Vagina (tissue), 2 donors: Measurements from ENCODE around the gene MAGOH. TPM values are rescaled to one million over a fixed set of nuclear protein-coding genes. Genes with fewer than 3 reads are reported as not detected.

Source experiments
- DNase-seq, 2 donors: peaks; one replicate each; pipeline ENCODE4 v3.0.0-alpha.2; 2017; ENCODE audit errors: extremely low spot score in 2 of 2
- H3K27ac ChIP-seq: fragments of 200-600 bp; sonication (generic); one replicate; pipeline ENCODE4 v1.5.1; 2019
- H3K27me3 ChIP-seq: fragments of 200-600 bp; sonication (generic); one replicate; pipeline ENCODE4 v1.5.1; 2019
- H3K36me3 ChIP-seq, 2 donors: fragments of 200-600 bp; sonication (generic); one replicate each; pipeline ENCODE4 v1.5.1; 2017 to 2019
- H3K4me1 ChIP-seq: fragments of 200-600 bp; sonication (generic); one replicate; pipeline ENCODE4 v1.5.1; 2019
- H3K4me3 ChIP-seq, 2 donors: fragments of 200-600 bp; sonication (generic); 1 replicate in 1 of 2; 2 replicates in 1 of 2; pipeline ENCODE4 v1.5.1; 2016 to 2019
- H3K9me3 ChIP-seq: fragments of 200-600 bp; sonication (generic); one replicate; pipeline ENCODE4 v1.5.1; 2019
- CTCF ChIP-seq, 3 experiments: fragments of 450-650 bp in 2 of 3; fragments of 200-600 bp in 1 of 3; sonication (generic) in 1 of 3; IDR thresholded peaks; one replicate each; pipeline ENCODE4 v1.5.1; 2017 to 2019; ENCODE audit warnings: antibody characterized with exemption in 3 of 3, mild to moderate bottlenecking in 2 of 3, moderate library complexity in 2 of 3
- POLR2A ChIP-seq, 2 donors: fragments of 450-650 bp; IDR thresholded peaks; one replicate each; pipeline ENCODE4 v1.6.1; 2017; ENCODE audit warnings: antibody characterized with exemption in 2 of 2, mild to moderate bottlenecking in 2 of 2, moderate library complexity in 2 of 2
- POLR2AphosphoS5 ChIP-seq, 2 donors: sonication (generic); formaldehyde crosslinking; IDR thresholded peaks; one replicate each; pipeline ENCODE4 v1.9.0; 2017; ENCODE audit warnings: antibody characterized with exemption in 2 of 2, mild to moderate bottlenecking in 2 of 2, low read depth in 1 of 2; ENCODE audit not compliant: insufficient read depth in 1 of 2
- intact Hi-C: fragments of 100-400 bp; cut with DNase I; formaldehyde crosslinking; loops from one replicate; pipeline ENCODE4 v1.15.1; 2023
- total RNA-seq: library from RNA; depleted of rRNA; stranded (reverse); fragments of >200 nt; gene quantifications from one replicate; pipeline ENCODE4 v1.2.3, GENCODE V29; 2016

MAGOH gene
- total RNA-seq, 1 donor from 2014 or later = 23.6 TPM

GRCh38 chr1:53257454-53258081 is 19.2 kb upstream of the MAGOH start:
- intact Hi-C loops = no loop called here
- Histone ChIP-seq H3K36me3 (no peaks in the 10 kb centered on the region), H3K27me3 (no peaks in the 10 kb centered on the region), H3K4me1 (no peaks in the 10 kb centered on the region), H3K27ac (no peak overlapping the region), H3K9me3 (no peaks in the 10 kb centered on the region), H3K4me3 (no peak overlapping the region)
- no peak for DNase-seq
- TF ChIP-seq CTCF (IDR thresholded peaks at IDR 0.05) (no peak), POLR2A (IDR thresholded peaks at IDR 0.05) (no peak), POLR2AphosphoS5 (IDR thresholded peaks at IDR 0.05; ENCODE audit: insufficient read depth in 1 of 2, low read depth in 1 of 2) (no peak)

GRCh38 chr1:53256511-53257453 is 18.5 kb upstream of the MAGOH start:
- Histone ChIP-seq H3K9me3 (no peaks in the 10 kb centered on the region), H3K36me3 (no peaks in the 10 kb centered on the region), H3K27me3 (no peaks in the 10 kb centered on the region), H3K27ac (no peak overlapping the region), H3K4me1 (no peaks in the 10 kb centered on the region), H3K4me3 (no peak overlapping the region)
- intact Hi-C loops = no loop called here
- no peak for TF ChIP-seq CTCF (IDR thresholded peaks at IDR 0.05)
- no peak for TF ChIP-seq POLR2AphosphoS5 (IDR thresholded peaks at IDR 0.05; ENCODE audit: insufficient read depth in 1 of 2, low read depth in 1 of 2)
- TF ChIP-seq POLR2A (IDR thresholded peaks at IDR 0.05) = no peak
- no peak for DNase-seq

- H3K9me3 ChIP-seq = no peaks in the 10 kb centered on the region
Measured at GRCh38 chr1:53255031-53255430, 16.7 kb upstream of the MAGOH start.

GRCh38 chr1:53254011-53254640 is 15.8 kb upstream of the MAGOH start:
- intact Hi-C loops = no loop called here

More at GRCh38 chr1:53255031-53255430, 16.7 kb upstream of the MAGOH start:
- Histone ChIP-seq H3K36me3 (no peaks in the 10 kb centered on the region), H3K4me3 (no peak overlapping the region), H3K27ac (no peak overlapping the region), H3K4me1 (no peaks in the 10 kb centered on the region), H3K27me3 (no peaks in the 10 kb centered on the region)
- TF ChIP-seq POLR2A (IDR thresholded peaks at IDR 0.05) (no peak), POLR2AphosphoS5 (IDR thresholded peaks at IDR 0.05; ENCODE audit: insufficient read depth in 1 of 2, low read depth in 1 of 2) (no peak)
- DNase-seq = no peak
- intact Hi-C loops = no loop called here

More at GRCh38 chr1:53254011-53254640, 15.8 kb upstream of the MAGOH start:
- TF ChIP-seq POLR2AphosphoS5 (IDR thresholded peaks at IDR 0.05; ENCODE audit: insufficient read depth in 1 of 2, low read depth in 1 of 2) (no peak), POLR2A (IDR thresholded peaks at IDR 0.05) (no peak), CTCF (IDR thresholded peaks at IDR 0.05) (no peak)
- no peaks in the 10 kb centered on the region for H3K27me3 ChIP-seq
- H3K9me3 ChIP-seq = no peaks in the 10 kb centered on the region
- H3K4me3 ChIP-seq = no peak overlapping the region
- no peaks in the 10 kb centered on the region for H3K4me1 ChIP-seq
- no peaks in the 10 kb centered on the region for H3K36me3 ChIP-seq
- no peak overlapping the region for H3K27ac ChIP-seq
- DNase-seq = no peak
